Activated B cell treated with CpG ODN at 0.5 μM for 24 hours (primary cell): ENCODE data around the gene TRAF7. TPM values are rescaled to one million over a fixed set of nuclear protein-coding genes. Genes with fewer than 3 reads are reported as not detected.

Experiments
- ATAC-seq: fragments of 200-7000 bp; cut with Tn5 transposase; one replicate; pipeline ENCODE4 v1.10.0; 2021; ENCODE audit warnings: low read depth, mild to moderate bottlenecking, moderate library complexity
- CTCF ChIA-PET: fragments of 350-600 bp; sonication (Branson Sonifier 250); formaldehyde crosslinking; loops from one replicate; lab custom pipeline; 2021; ENCODE audit warnings: antibody characterized with exemption; lab: Charles Lee
- POLR2A ChIA-PET: fragments of 350-600 bp; sonication (Branson Sonifier 250); formaldehyde crosslinking; loops from one replicate; lab custom pipeline; 2021; ENCODE audit warnings: antibody characterized with exemption; lab: Charles Lee
- DNase-seq: peaks from one replicate; pipeline ENCODE4 v3.0.0; 2022
- H3K27ac Mint-ChIP-seq: one replicate; pipeline ENCODE4 v1.8.0; 2020; ENCODE audit warnings: mixed read lengths
- H3K27me3 Mint-ChIP-seq: one replicate; pipeline ENCODE4 v1.8.0; 2021; ENCODE audit warnings: mixed read lengths
- H3K36me3 Mint-ChIP-seq: one replicate; pipeline ENCODE4 v1.8.0; 2021; ENCODE audit warnings: low read depth, mixed read lengths
- H3K4me1 Mint-ChIP-seq: one replicate; pipeline ENCODE4 v1.8.0; 2021; ENCODE audit warnings: mixed read lengths
- H3K4me3 Mint-ChIP-seq: one replicate; pipeline ENCODE4 v1.8.0; 2020; ENCODE audit warnings: mild to moderate bottlenecking, mixed read lengths
- H3K9me3 Mint-ChIP-seq: one replicate; pipeline ENCODE4 v1.8.0; 2020; ENCODE audit warnings: mixed read lengths
- CTCF ChIP-seq: fragments of 200-600 bp; IDR thresholded peaks from one replicate; pipeline ENCODE4 v1.8.0; 2022; ENCODE audit warnings: antibody characterized with exemption, mild to moderate bottlenecking
- intact Hi-C: fragments of 100-400 bp; cut with micrococcal nuclease; formaldehyde crosslinking; loops from one replicate; pipeline ENCODE4 v1.15.1; 2024
- total RNA-seq: library from RNA; stranded (reverse); gene quantifications from 2 replicates; pipeline ENCODE4 v1.2.3, GENCODE V29; 2022

TRAF7 gene
- total RNA-seq, 1 donor from 2014 or later: 72.7 TPM

DNA sequence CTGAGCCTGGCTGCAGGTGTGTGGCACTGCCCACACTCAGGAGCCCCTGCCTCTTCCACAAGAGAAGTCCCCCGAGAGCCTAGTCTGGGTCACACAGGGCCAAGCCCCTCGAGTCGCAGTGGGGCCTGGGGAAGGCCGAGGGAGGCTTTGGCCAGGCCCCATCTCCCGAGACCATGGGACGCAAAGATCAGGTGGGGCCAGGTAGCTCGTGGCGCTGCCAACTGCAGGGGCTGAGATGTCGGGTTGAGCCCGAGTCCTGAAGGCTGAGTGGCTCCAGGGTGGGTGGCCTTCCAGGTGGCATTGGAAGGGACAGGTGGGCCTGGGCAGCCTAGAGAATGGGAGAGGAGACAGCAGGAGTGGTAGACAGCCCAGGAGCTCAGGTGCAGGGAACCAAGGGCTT is 6.3 kb downstream of the TRAF7 start:
- Mint-ChIP-seq H3K36me3 (peaks cover 10% of the 10 kb centered on the region), H3K4me3 (no peak overlapping the region), H3K27me3 (no peaks in the 10 kb centered on the region), H3K27ac (no peak overlapping the region), H3K4me1 (peaks cover 31% of the 10 kb centered on the region), H3K9me3 (no peaks in the 10 kb centered on the region)
- no peak for TF ChIP-seq CTCF
- ATAC-seq (no peak), DNase-seq (no peak)
- CTCF ChIA-PET: no interaction called here
- POLR2A ChIA-PET: interaction anchor here (0.6 kb wide), 1 partner anchor 250 kb away, joined by 3 read pairs; no protein-coding TSS in a partner anchor
- intact Hi-C loops: no loop called here

- ATAC-seq (no peak), DNase-seq (no peak)
- intact Hi-C loops: no loop called here
- Mint-ChIP-seq H3K9me3 (no peaks in the 10 kb centered on the region), H3K36me3 (peaks cover 10% of the 10 kb centered on the region), H3K27ac (no peak overlapping the region), H3K27me3 (no peaks in the 10 kb centered on the region), H3K4me3 (no peak overlapping the region), H3K4me1 (peaks cover 24% of the 10 kb centered on the region)
- ChIA-PET POLR2A (no interaction called here), CTCF (no interaction called here)
- no peak for TF ChIP-seq CTCF
Measured at GRCh38 chr16:2162676-2163118, 7.1 kb downstream of the TRAF7 start.

DNA sequence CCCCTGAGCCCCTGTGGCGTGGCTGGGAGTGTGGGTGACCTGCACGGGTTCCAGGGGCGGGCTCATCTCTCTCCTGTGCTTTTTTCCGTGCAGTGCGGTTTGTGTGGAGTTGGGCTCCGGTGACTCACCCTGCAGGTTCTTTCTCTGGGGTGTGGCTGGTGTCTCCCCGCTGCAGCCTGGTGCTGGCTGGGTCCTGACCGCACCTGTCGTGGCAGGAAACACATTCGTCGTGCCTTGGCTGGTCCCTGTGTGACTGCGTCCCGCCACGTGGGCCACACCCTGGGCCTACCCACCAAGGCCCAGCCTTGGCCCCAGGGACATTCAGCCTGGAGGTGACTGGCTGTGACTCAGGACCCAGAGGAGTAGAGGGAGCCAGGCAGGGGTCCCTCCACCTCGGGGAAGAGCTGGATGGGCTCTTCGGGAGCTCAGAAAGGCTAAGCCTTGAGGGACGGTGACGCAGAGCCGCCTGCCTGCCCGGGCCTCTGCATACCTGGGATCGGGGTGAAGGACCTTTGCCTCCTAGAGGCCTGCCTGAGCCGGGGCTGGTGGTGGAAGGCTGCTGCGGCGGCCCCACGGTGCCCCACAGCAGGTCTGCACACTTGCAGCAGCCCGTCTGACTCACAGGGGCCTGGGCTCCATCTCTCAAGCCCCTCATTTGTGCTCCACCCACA is 7.8 kb downstream of the TRAF7 start:
- Mint-ChIP-seq H3K27me3 (no peaks in the 10 kb centered on the region), H3K9me3 (no peaks in the 10 kb centered on the region), H3K4me1 (peaks cover 19% of the 10 kb centered on the region), H3K36me3 (peaks cover 14% of the 10 kb centered on the region), H3K4me3 (no peak overlapping the region), H3K27ac (no peak overlapping the region)
- no peak for TF ChIP-seq CTCF
- no peak for ATAC-seq
- ChIA-PET POLR2A (interaction anchor here (1.4 kb wide), 1 partner anchor 8 kb away, joined by 4 read pairs; the partner anchor contains the start of gene TRAF7), CTCF (no interaction called here)
- intact Hi-C loops: no loop called here
- DNase-seq: no peak

DNA sequence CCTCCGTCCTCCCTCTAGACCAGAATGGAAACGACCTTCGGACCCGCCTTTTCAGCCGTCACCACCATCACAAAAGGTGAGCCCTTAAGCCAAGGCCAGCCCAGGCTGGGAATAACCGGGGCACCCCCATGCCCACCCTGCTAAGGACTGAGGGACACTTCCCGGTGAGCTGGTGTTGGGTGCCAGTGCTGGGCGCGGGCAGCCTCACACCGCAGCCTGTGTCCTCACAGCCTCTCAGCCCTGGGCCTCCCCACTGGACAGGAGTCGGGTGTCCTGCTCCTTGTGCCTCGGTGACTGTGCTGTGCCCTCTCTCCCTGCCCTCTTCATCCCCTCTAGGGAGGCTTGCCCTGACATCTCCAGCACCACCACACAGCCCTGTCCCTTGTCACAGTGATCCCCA is 10.3 kb downstream of the TRAF7 start:
- H3K4me3 Mint-ChIP-seq: no peak overlapping the region
- ChIA-PET POLR2A (interaction anchor here (3.6 kb wide), 1 partner anchor 10 kb away, joined by 14 read pairs; the partner anchor contains the start of gene TRAF7), CTCF (no interaction called here)
- peaks cover 6% of the 10 kb centered on the region for H3K4me1 Mint-ChIP-seq
- no peak overlapping the region for H3K27ac Mint-ChIP-seq
- no peak for ATAC-seq
- no peaks in the 10 kb centered on the region for H3K27me3 Mint-ChIP-seq
- H3K36me3 Mint-ChIP-seq: peaks cover 16% of the 10 kb centered on the region
- intact Hi-C loops: no loop called here
- H3K9me3 Mint-ChIP-seq: no peaks in the 10 kb centered on the region
- DNase-seq: no peak
- no peak for TF ChIP-seq CTCF

- TF ChIP-seq CTCF: no peak
- peaks cover 3% of the 10 kb centered on the region for H3K4me1 Mint-ChIP-seq
- no peaks in the 10 kb centered on the region for H3K27me3 Mint-ChIP-seq
- intact Hi-C loops: no loop called here
- H3K27ac Mint-ChIP-seq: no peak overlapping the region
- H3K36me3 Mint-ChIP-seq: peaks cover 16% of the 10 kb centered on the region
- ATAC-seq: no peak
- POLR2A ChIA-PET: interaction anchor here (3.6 kb wide), 1 partner anchor 11 kb away, joined by 14 read pairs; the partner anchor contains the start of gene TRAF7
- no peak for DNase-seq
- CTCF ChIA-PET: no interaction called here
- no peak overlapping the region for H3K4me3 Mint-ChIP-seq
- H3K9me3 Mint-ChIP-seq: no peaks in the 10 kb centered on the region
Measured at GRCh38 chr16:2166263-2167067, 10.9 kb downstream of the TRAF7 start.
